Testis (tissue), 2 donors: ENCODE data around the gene OR1M1.

Source experiments
- CTCF ChIP-seq, 3 experiments: fragments of 450-650 bp in 2 of 3; fragments of 200-600 bp in 1 of 3; sonication (generic) in 1 of 3; IDR thresholded peaks; one replicate each; pipeline ENCODE4 v1.5.1; 2016 to 2019; ENCODE audit warnings: antibody characterized with exemption in 3 of 3, mild to moderate bottlenecking in 2 of 3, moderate library complexity in 1 of 3
- POLR2A ChIP-seq: fragments of 450-650 bp; IDR thresholded peaks from one replicate; pipeline ENCODE4 v1.6.1; 2017; ENCODE audit warnings: antibody characterized with exemption, mild to moderate bottlenecking, moderate library complexity

DNA sequence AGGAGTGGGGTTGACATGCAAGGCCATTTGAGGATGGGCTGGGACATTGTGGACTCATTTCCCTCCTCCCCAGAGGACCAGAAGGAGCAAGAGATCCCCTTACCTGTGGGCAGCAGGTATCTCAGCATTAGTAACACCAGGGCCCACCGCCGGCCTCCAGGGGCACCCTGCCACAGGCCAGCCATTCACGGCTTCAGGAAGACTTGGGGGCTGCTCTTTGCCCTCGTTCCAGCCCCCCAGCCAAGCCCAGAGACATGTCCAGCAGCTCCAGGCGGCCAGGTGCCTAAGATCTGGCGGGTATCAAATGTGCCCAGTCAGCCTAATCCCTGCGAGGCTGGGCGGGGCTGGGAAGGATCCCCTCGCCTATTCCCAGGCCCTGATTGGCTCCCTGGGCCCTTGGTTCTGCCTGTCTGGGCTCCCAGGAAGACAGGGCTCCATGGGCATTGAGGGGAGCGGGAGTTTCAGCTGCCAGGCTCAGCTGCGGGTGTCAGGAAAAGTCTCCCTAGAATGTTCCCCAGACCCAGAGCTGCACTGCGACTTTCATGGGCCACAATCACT, 21.3 kb upstream of the OR1M1 start:
- TF ChIP-seq CTCF (IDR thresholded peaks at IDR 0.05), result no peak
- no peak for TF ChIP-seq POLR2A
